Mammary epithelial cell (primary cell): Measurements from ENCODE around the gene PPP1R10.

Experiments
- CTCF ChIP-seq, 2 donors: IDR thresholded peaks in 1 of 2; conservative IDR thresholded peaks in 1 of 2; 2 replicates each; pipeline ENCODE4 v1.5.1; 2011 to 2012; ENCODE audit warnings: inconsistent platforms in 2 of 2, low read length in 2 of 2, mild to moderate bottlenecking in 2 of 2, control low read depth in 1 of 2, low read depth in 1 of 2; ENCODE audit not compliant: insufficient read depth in 1 of 2; ENCODE audit errors: extremely low read depth in 1 of 2
- EZH2 ChIP-seq: IDR thresholded peaks from 2 replicates; pipeline ENCODE4 v1.6.1; 2012; ENCODE audit warnings: low read length, inconsistent platforms, borderline replicate concordance

DNA sequence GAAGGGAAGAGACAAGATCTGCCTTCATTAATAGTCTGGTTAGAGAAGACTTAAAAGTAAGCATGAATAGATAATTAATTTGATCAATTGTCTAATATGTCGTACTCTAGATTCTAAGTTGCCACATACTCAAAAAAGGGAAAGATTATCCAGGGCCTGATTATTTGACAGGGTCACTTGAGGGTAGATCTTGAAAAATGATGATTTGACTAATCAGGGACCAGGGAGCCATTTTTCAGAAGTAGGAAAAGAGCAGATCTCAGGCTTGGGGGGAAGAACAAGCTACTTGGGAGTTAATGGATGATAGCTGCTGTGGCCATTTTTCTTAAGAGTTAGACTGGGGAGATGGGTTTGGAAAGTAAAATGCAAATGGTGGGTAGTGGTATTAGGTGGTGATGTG is 24.8 kb downstream of the PPP1R10 start:
- TF ChIP-seq CTCF (conservative IDR thresholded peaks at IDR 0.05 in 1 of 2, IDR thresholded peaks at IDR 0.05 in 1 of 2; ENCODE audit: extremely low read depth in 1 of 2, insufficient read depth in 1 of 2, low read depth in 1 of 2, low read length in 2 of 2): no peak
- no peak for TF ChIP-seq EZH2
